AG09309 (cell line): ENCODE measurements around the gene ABHD17C.

Experiments
- DNase-seq: peaks from one replicate; pipeline ENCODE4 v3.0.0-alpha.2; 2010; ENCODE audit warnings: low read depth
- H3K4me3 ChIP-seq: 2 replicates; pipeline ENCODE4 v1.5.1; 2011; ENCODE audit warnings: mild to moderate bottlenecking, low read depth, low read length, moderate library complexity; ENCODE audit not compliant: control insufficient read depth
- TF ChIP-seq, protein P1 (sequence below): IDR thresholded peaks from 2 replicates; pipeline ENCODE4 v1.5.1; 2011; ENCODE audit warnings: mild to moderate bottlenecking, low read depth, low read length, inconsistent platforms; ENCODE audit not compliant: insufficient read depth, control insufficient read depth; ENCODE audit errors: missing control alignments

ABHD17C gene

DNA sequence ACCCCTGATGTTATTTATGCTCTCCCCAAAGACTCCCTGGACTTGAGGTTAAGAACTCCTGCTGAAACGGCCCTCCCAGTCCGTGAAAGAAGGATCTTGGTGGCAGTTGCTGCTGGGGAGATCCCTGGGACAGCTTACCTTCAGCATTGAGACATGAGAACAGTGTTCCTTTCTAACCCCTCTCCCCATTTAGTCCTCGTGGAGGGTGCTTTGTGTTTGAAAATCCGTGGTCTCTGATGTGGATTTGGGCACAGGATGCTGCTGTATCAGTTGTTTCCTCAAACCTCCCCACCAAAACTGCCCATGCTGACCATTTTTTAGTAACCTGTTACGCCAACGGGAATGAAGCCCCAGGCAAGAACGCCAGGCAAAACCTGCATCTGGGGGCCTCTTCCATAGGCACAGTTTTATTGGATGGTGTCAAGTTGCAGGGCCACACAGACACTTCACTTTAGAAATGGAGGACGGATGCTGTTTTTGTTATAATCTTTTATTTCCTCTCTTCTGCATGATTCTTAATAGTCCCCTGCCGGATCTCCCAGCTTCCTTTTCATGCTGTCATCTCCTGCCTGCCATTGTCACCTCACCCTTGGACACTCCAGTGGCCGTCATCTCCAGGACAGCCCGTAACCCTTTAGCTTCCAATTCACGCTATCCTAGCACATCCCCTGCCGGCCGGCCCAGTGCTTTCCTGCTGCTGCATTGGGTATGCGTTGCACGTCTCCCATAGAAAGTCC is 52.4 kb downstream of the ABHD17C start:
- TF ChIP-seq, protein P1, sequence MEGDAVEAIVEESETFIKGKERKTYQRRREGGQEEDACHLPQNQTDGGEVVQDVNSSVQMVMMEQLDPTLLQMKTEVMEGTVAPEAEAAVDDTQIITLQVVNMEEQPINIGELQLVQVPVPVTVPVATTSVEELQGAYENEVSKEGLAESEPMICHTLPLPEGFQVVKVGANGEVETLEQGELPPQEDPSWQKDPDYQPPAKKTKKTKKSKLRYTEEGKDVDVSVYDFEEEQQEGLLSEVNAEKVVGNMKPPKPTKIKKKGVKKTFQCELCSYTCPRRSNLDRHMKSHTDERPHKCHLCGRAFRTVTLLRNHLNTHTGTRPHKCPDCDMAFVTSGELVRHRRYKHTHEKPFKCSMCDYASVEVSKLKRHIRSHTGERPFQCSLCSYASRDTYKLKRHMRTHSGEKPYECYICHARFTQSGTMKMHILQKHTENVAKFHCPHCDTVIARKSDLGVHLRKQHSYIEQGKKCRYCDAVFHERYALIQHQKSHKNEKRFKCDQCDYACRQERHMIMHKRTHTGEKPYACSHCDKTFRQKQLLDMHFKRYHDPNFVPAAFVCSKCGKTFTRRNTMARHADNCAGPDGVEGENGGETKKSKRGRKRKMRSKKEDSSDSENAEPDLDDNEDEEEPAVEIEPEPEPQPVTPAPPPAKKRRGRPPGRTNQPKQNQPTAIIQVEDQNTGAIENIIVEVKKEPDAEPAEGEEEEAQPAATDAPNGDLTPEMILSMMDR = no peak
- DNase-seq = no peak
- no peak overlapping the region for H3K4me3 ChIP-seq

DNA sequence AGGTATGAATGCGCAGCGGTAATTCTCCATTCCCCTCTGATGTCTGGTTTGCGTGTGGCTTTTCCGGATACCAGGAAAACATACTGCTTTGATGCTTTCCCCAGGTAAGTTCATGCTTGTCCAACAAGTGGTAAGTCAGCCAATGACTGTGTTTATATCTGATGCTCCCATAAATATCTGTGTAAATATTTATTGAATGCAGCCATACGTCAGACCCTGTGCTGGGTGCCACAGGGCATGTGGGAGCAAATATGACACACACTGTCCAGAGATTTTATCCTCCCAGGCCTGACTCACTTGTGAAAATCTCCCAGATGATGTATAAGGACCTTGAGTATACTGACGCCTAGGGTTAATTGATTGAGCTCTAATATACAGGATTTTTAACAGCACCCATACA is 54.5 kb downstream of the ABHD17C start:
- no peak for DNase-seq
- TF ChIP-seq, protein P1 = no peak
- H3K4me3 ChIP-seq = no peak overlapping the region

DNA sequence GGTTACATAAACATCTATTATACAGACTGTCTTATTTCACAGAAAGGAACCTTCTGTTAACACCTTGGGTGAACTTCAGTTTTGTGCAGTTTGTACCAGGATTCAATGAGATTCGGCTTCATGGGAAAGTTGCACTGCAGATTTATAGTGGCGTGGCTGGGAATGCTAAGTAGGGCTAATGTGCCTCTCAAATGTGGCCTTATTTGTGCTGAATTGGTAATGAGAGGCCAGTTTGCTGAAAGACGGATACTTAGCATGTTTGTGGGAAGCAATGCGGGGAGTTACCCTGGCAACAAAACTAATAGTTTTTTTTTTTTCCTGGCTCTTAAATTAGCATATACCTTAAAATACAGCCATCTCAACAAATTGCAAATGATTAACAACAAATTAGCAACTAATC is 55.5 kb downstream of the ABHD17C start:
- DNase-seq = no peak
- no peak overlapping the region for H3K4me3 ChIP-seq
- TF ChIP-seq, protein P1 = no peak

DNA sequence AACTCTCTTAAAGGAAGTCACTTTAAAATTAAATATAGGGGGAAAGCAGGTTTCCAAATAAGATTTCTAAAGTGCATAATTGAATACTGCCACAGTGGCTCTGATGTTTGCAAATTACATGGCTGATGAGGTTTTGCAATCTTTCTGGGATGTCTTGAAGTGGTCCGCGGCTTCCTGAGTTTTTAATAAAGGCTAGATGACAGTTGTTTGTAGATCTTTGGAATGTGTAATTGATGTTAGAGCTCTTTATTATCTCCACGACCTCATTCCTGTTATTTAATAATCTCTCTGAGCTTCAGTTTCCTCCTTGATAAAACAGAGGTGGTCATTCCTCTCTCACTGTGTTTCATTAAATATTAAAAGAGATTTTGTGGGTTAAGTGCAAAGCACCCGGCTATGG is 57.1 kb downstream of the ABHD17C start:
- TF ChIP-seq, protein P1 = no peak
- DNase-seq = no peak

DNA sequence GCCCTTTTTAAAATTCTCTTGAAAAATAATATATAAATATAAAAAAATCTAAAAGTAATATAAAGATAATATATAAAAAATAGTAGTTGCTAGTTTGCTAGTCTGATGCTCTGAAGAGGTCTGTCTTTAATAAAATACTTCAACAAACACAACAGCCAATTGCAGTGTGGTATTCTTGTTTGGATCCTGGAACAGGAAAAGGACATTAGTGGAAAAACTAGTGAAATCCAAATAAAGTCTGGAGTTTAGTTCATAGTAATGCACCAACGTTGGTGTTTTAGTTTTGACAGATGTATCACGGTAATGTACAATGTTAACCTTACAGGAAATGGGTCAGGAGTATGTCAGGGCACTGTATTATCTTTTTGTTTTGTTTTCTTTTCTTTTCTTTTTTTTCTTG is 58.1 kb downstream of the ABHD17C start:
- TF ChIP-seq, protein P1 = no peak
- no peak for DNase-seq
- H3K4me3 ChIP-seq = no peak overlapping the region

More for the DNA sequence above, 57.1 kb downstream of the ABHD17C start:
- H3K4me3 ChIP-seq = no peak overlapping the region

DNA sequence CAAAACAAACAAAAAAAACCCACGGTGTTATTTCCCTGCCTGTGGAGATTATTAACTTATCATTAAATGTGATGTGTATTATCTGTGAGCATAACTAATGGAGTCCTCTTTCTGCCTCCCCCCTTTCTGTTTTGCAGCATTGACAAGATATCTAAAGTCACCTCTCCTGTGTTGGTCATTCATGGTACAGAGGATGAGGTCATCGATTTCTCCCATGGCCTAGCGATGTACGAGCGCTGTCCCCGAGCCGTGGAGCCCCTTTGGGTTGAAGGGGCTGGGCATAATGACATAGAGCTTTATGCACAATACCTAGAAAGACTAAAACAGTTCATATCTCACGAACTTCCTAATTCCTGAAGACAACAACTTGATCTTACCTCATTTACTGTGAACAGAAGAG is 58.9 kb downstream of the ABHD17C start:
- no peak for DNase-seq
- no peak overlapping the region for H3K4me3 ChIP-seq
- TF ChIP-seq, protein P1 = no peak
